Right lobe of liver (tissue), 6 donors: ENCODE results near the gene TMEM123. TPM values are rescaled to one million over a fixed set of nuclear protein-coding genes. Genes with fewer than 3 reads are reported as not detected.

Experiments
- ATAC-seq, 4 donors: fragments of 200-7000 bp; cut with Tn5 transposase; one replicate each; pipeline ENCODE4 v1.9.1; 2020; ENCODE audit warnings: mild to moderate bottlenecking in 4 of 4, moderate library complexity in 4 of 4
- DNase-seq, 3 donors: peaks; one replicate each; pipeline ENCODE4 v3.0.0-alpha.2; 2020
- H3K27ac ChIP-seq, 3 donors: fragments of 200-600 bp; one replicate each; pipeline ENCODE4 v1.8.0; 2022
- H3K27me3 ChIP-seq, 2 donors: fragments of 200-600 bp; one replicate each; pipeline ENCODE4 v1.8.0; 2022
- H3K36me3 ChIP-seq, 4 donors: fragments of 200-600 bp; sonication (generic) in 1 of 4; one replicate each; pipeline versions ENCODE4 v1.5.1 to v1.8.0; 2017 to 2022; ENCODE audit warnings: control low read depth in 1 of 4
- H3K4me1 ChIP-seq, 4 donors: fragments of 200-600 bp; sonication (generic) in 1 of 4; one replicate each; pipeline versions ENCODE4 v1.5.1 to v1.8.0; 2017 to 2022; ENCODE audit warnings: control low read depth in 1 of 4
- H3K4me3 ChIP-seq, 3 donors: fragments of 200-600 bp; one replicate each; pipeline ENCODE4 v1.8.0; 2022
- H3K9me3 ChIP-seq, 4 donors: fragments of 200-600 bp; sonication (generic) in 1 of 4; one replicate each; pipeline versions ENCODE4 v1.5.1 to v1.8.0; 2017 to 2022; ENCODE audit warnings: control low read depth in 1 of 4
- CTCF ChIP-seq, 4 donors: fragments of 200-600 bp in 3 of 4; fragments of 450-650 bp in 1 of 4; IDR thresholded peaks; one replicate each; pipeline versions ENCODE4 v1.5.1 to v1.8.0; 2016 to 2022; ENCODE audit warnings: antibody characterized with exemption in 4 of 4, mild to moderate bottlenecking in 2 of 4
- POLR2A ChIP-seq: fragments of 450-650 bp; IDR thresholded peaks from one replicate; pipeline ENCODE4 v1.6.1; 2017; ENCODE audit warnings: antibody characterized with exemption, mild to moderate bottlenecking
- WGBS: methylation state at CpG from one replicate; pipeline ENCODE4 v1.1.6; 2018; ENCODE audit warnings: low coverage, low lambda C conversion rate; ENCODE audit not compliant: insufficient coverage; ENCODE audit errors: missing lambda C conversion rate; 5-methylcytosine and 5-hydroxymethylcytosine counted together
- intact Hi-C, 2 donors: fragments of 100-400 bp; cut with DNase I; formaldehyde crosslinking; loops; one replicate each; pipeline versions ENCODE4 v1.11.2 to v1.14.1; 2022
- total RNA-seq, 6 experiments: library from RNA; depleted of rRNA in 2 of 6; stranded (reverse); fragments of >200 nt in 2 of 6; fragmentation: NEBNext Ultra II Directional in 3 of 6; extraction: Animal tissue kit (Norgen Biotek cat#: 25700) in 3 of 6; gene quantifications; one replicate each; pipeline versions ENCODE4 v1.1.0 to v1.2.4, GENCODE V29; 2016 to 2023
- donor health status: DM: no; HTN: yes; CAD: no.
- donor health status: DM: no; HTN: no; CAD: no.
- donor health status: DM: no; HTN: no; CAD: no.
- donor health status: DM: no; HTN: yes; CAD: no.
- donor health status: DM: no; HTN: yes; CAD: no.

TMEM123 gene
- total RNA-seq, 6 experiments from 2014 or later, result 173 to 557 (median 229) TPM

DNA sequence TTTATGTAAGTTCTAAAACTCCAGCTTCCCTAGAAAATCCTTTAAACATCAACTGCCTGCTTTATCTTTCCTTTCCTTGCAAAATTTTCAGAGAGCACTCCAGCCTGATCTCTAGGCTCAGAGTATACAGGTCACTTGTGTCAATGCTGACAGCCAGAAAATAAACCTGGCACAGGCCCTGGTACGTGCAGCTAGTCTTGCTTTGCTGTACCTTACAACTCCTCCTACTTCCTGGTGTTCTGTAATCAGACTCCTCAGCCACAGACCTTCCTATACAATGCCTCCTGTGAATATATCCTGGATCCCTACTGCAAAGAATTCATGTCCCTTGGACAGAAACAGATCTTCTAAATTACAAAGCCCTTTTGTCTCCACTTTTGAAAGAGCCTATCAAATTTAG lies 24.2 kb upstream of the TMEM123 start:
- Histone ChIP-seq H3K4me1 (peaks cover 0 to 22% (median 9%) of the 10 kb centered on the region in 4 donors), H3K4me3 (no peak overlapping the region), H3K27ac (peak overlapping the region; percentile 78 to 87 (median 81)), H3K27me3 (no peaks in the 10 kb centered on the region), H3K9me3 (no peaks in the 10 kb centered on the region), H3K36me3 (no peaks in the 10 kb centered on the region)
- no peak for TF ChIP-seq CTCF (IDR thresholded peaks at IDR 0.05)
- TF ChIP-seq POLR2A, result no peak
- ATAC-seq (peak; percentile 96 to 99 (median 97)), DNase-seq (peak; percentile 83 to 91 (median 87))
- WGBS, result 0% methylated on average over 1 of the region's 1 CpG
- intact Hi-C loops, result no loop called here

- intact Hi-C loops, result no loop called here
- Histone ChIP-seq H3K9me3 (no peaks in the 10 kb centered on the region), H3K36me3 (no peaks in the 10 kb centered on the region), H3K4me1 (peaks cover 0 to 25% (median 9%) of the 10 kb centered on the region in 4 donors), H3K27ac (peak overlapping the region; percentile 78 to 87 (median 81)), H3K4me3 (no peak overlapping the region), H3K27me3 (no peaks in the 10 kb centered on the region)
- no peak for DNase-seq
- ATAC-seq, result peak; percentile 57 to 75 (median 65)
- WGBS, result 30% methylated on average over 1 of the region's 1 CpG
- no peak for TF ChIP-seq POLR2A
- TF ChIP-seq CTCF (IDR thresholded peaks at IDR 0.05), result no peak
These were observed 23.5 kb upstream of the TMEM123 start for GRCh38 chr11:102476069-102476468.

DNA sequence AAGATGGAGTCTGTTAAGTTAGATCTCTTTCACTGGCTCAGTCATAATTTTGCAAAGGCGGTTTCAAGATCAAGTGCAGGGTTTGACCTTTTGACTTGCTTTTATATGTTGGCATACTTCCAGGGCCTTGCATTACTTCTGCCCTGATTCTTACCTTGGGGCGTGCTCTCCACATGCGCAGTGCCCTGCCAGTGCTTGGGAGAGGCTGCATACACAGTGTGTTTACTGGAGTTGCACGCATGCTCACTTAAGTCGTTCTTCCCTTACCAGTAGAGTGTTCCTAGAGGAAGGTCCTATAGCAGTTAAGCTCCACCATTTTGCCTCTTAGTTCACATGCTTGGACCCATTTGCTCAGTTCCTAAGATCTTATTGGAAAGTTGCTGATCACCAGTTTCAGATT lies 21.0 kb upstream of the TMEM123 start:
- H3K4me3 ChIP-seq, result no peak overlapping the region
- H3K36me3 ChIP-seq, result no peaks in the 10 kb centered on the region
- H3K27ac ChIP-seq, result no peak overlapping the region
- H3K4me1 ChIP-seq, result peaks cover 0 to 25% (median 12%) of the 10 kb centered on the region in 4 donors
- TF ChIP-seq CTCF (IDR thresholded peaks at IDR 0.05) (no peak), POLR2A (no peak)
- DNase-seq, result no peak
- WGBS, result 60% methylated on average over 3 of the region's 5 CpGs
- H3K9me3 ChIP-seq, result no peaks in the 10 kb centered on the region
- H3K27me3 ChIP-seq, result no peaks in the 10 kb centered on the region
- intact Hi-C loops, result no loop called here
- peak in 1 of 4 donors; percentile 18 for ATAC-seq

- ATAC-seq (no peak), DNase-seq (no peak)
- intact Hi-C loops, result no loop called here
- no peak for TF ChIP-seq CTCF (IDR thresholded peaks at IDR 0.05)
- no peak for TF ChIP-seq POLR2A
- H3K27ac ChIP-seq, result peak overlapping the region in 1 of 3 donors; percentile 46
- 95% methylated on average over 3 of the region's 4 CpGs for WGBS
- no peaks in the 10 kb centered on the region for H3K27me3 ChIP-seq
- no peaks in the 10 kb centered on the region for H3K9me3 ChIP-seq
- H3K4me1 ChIP-seq, result peaks cover 0 to 21% (median 10%) of the 10 kb centered on the region in 4 donors
- H3K4me3 ChIP-seq, result no peak overlapping the region
- no peaks in the 10 kb centered on the region for H3K36me3 ChIP-seq
These were observed 19.6 kb upstream of the TMEM123 start for GRCh38 chr11:102472127-102472526.

DNA sequence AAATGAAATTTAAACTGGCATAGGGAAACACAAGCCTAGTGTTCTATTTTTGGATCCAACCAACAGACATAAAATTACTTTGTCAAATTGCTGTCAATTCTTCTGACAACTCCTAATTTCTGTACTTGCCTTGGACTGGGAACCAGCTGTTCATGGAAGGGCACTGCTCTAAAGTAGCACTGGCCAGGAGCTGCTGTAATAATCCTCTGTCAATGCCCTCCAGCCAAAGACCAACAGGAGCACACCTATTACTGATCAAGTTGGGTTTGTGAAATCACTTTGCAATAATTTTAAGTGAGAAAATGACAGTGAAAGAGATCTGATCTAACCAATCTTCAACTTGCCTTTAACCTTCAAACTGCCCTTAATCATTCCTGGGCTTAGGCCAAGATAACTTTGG lies 18.9 kb upstream of the TMEM123 start:
- H3K27ac ChIP-seq, result peak overlapping the region in 1 of 3 donors; percentile 46
- H3K4me1 ChIP-seq, result peaks cover 0 to 14% (median 7%) of the 10 kb centered on the region in 4 donors
- H3K36me3 ChIP-seq, result no peaks in the 10 kb centered on the region
- no peak for TF ChIP-seq POLR2A
- TF ChIP-seq CTCF (IDR thresholded peaks at IDR 0.05), result no peak
- H3K4me3 ChIP-seq, result no peak overlapping the region
- H3K9me3 ChIP-seq, result no peaks in the 10 kb centered on the region
- ATAC-seq (peak; percentile 52 to 79 (median 70)), DNase-seq (peak in 1 of 3 donors; percentile 55)
- H3K27me3 ChIP-seq, result no peaks in the 10 kb centered on the region
- intact Hi-C loops, result no loop called here
